ENCODE measurements around the gene OR5H6.

OR5H6 gene

GRCh38 chr3:98272126-98272525, 8.1 kb downstream of the OR5H6 start:
- H3K9me2 ChIP-seq (replicated peaks; ENCODE audit: insufficient read depth, low read length), result no peaks in the 10 kb centered on the region
- no peaks in the 10 kb centered on the region for H3K79me2 ChIP-seq (ENCODE audit: low read length)
- no peak for TF ChIP-seq EZH2 (optimal IDR thresholded peaks at IDR 0.05; ENCODE audit: low read depth, low read length)
- TF ChIP-seq CTCF (IDR thresholded peaks at IDR 0.05; ENCODE audit: low read length), result no peak
- TF ChIP-seq EZH2phosphoT487 (IDR thresholded peaks at IDR 0.05; ENCODE audit: low read length), result no peak

GRCh38 chr3:98274914-98275313, 10.9 kb downstream of the OR5H6 start:
- Histone ChIP-seq H2AFZ (ENCODE audit: low read length) (no peak overlapping the region), H3K9ac (ENCODE audit: low read length) (no peak overlapping the region), H3K27ac (ENCODE audit: low read length) (no peak overlapping the region), H3K9me3 (replicated peaks; ENCODE audit: insufficient read depth, low read length) (no peaks in the 10 kb centered on the region), H3K9me2 (replicated peaks; ENCODE audit: insufficient read depth, low read length) (no peaks in the 10 kb centered on the region), H3K79me2 (ENCODE audit: low read length) (no peaks in the 10 kb centered on the region), H3K36me3 (replicated peaks; ENCODE audit: insufficient read depth, low read length) (no peaks in the 10 kb centered on the region), H3K4me3 (ENCODE audit: low read length) (no peak overlapping the region), H3K4me1 (ENCODE audit: low read length) (no peaks in the 10 kb centered on the region), H3K27me3 (replicated peaks; ENCODE audit: insufficient read depth, low read length) (no peaks in the 10 kb centered on the region), H3K4me2 (ENCODE audit: low read depth, low read length) (no peak overlapping the region), H4K20me1 (ENCODE audit: insufficient read depth, low read length) (no peaks in the 10 kb centered on the region), H3F3A (ENCODE audit: insufficient read depth, low read length) (no peaks in the 10 kb centered on the region)
- no peak for DNase-seq
- TF ChIP-seq EZH2 (optimal IDR thresholded peaks at IDR 0.05; ENCODE audit: low read depth, low read length) (no peak), CTCF (IDR thresholded peaks at IDR 0.05; ENCODE audit: low read length) (no peak), EZH2phosphoT487 (IDR thresholded peaks at IDR 0.05; ENCODE audit: low read length) (no peak)

More at GRCh38 chr3:98272126-98272525, 8.1 kb downstream of the OR5H6 start:
- Histone ChIP-seq H3F3A (ENCODE audit: insufficient read depth, low read length) (no peaks in the 10 kb centered on the region), H3K4me1 (ENCODE audit: low read length) (no peaks in the 10 kb centered on the region), H3K4me3 (ENCODE audit: low read length) (no peak overlapping the region), H3K9ac (ENCODE audit: low read length) (no peak overlapping the region), H3K4me2 (ENCODE audit: low read depth, low read length) (no peak overlapping the region), H3K27ac (ENCODE audit: low read length) (no peak overlapping the region), H4K20me1 (ENCODE audit: insufficient read depth, low read length) (no peaks in the 10 kb centered on the region), H3K9me3 (replicated peaks; ENCODE audit: insufficient read depth, low read length) (no peaks in the 10 kb centered on the region), H2AFZ (ENCODE audit: low read length) (no peak overlapping the region), H3K36me3 (replicated peaks; ENCODE audit: insufficient read depth, low read length) (no peaks in the 10 kb centered on the region), H3K27me3 (replicated peaks; ENCODE audit: insufficient read depth, low read length) (no peaks in the 10 kb centered on the region)
- DNase-seq, result no peak

- Histone ChIP-seq H4K20me1 (ENCODE audit: insufficient read depth, low read length) (no peaks in the 10 kb centered on the region), H3K27ac (ENCODE audit: low read length) (no peak within 1 kb of the TSS), H3F3A (ENCODE audit: insufficient read depth, low read length) (no peaks in the 10 kb centered on the region), H3K79me2 (ENCODE audit: low read length) (no peaks in the 10 kb centered on the region), H3K36me3 (replicated peaks; ENCODE audit: insufficient read depth, low read length) (no peaks in the 10 kb centered on the region), H3K9me2 (replicated peaks; ENCODE audit: insufficient read depth, low read length) (no peaks in the 10 kb centered on the region), H3K4me3 (ENCODE audit: low read length) (no peak within 1 kb of the TSS), H3K9me3 (replicated peaks; ENCODE audit: insufficient read depth, low read length) (no peaks in the 10 kb centered on the region), H3K4me2 (ENCODE audit: low read depth, low read length) (no peak within 1 kb of the TSS), H3K9ac (ENCODE audit: low read length) (no peak within 1 kb of the TSS), H3K27me3 (replicated peaks; ENCODE audit: insufficient read depth, low read length) (no peaks in the 10 kb centered on the region), H2AFZ (ENCODE audit: low read length) (no peak within 1 kb of the TSS), H3K4me1 (ENCODE audit: low read length) (no peaks in the 10 kb centered on the region)
- TF ChIP-seq EZH2phosphoT487 (IDR thresholded peaks at IDR 0.05; ENCODE audit: low read length), result no peak
- DNase-seq, result no peak
Observed at GRCh38 chr3:98282205-98282604, 18.2 kb downstream of the OR5H6 start, which contains the start of gene OR5H2. Gene OR5H2, plus strand, starts transcription at chr3:98282505. Its CDS starts 398 bp downstream, at chr3:98282903.

- no peak overlapping the region for H3K4me2 ChIP-seq (ENCODE audit: low read depth, low read length)
- H3K4me1 ChIP-seq (ENCODE audit: low read length), result no peaks in the 10 kb centered on the region
- H3K4me3 ChIP-seq (ENCODE audit: low read length), result no peak overlapping the region
- DNase-seq, result no peak
- no peaks in the 10 kb centered on the region for H3K27me3 ChIP-seq (replicated peaks; ENCODE audit: insufficient read depth, low read length)
- H3K9me2 ChIP-seq (replicated peaks; ENCODE audit: insufficient read depth, low read length), result no peaks in the 10 kb centered on the region
- no peaks in the 10 kb centered on the region for H3K9me3 ChIP-seq (replicated peaks; ENCODE audit: insufficient read depth, low read length)
- H3K36me3 ChIP-seq (replicated peaks; ENCODE audit: insufficient read depth, low read length), result no peaks in the 10 kb centered on the region
- H3K9ac ChIP-seq (ENCODE audit: low read length), result no peak overlapping the region
- H4K20me1 ChIP-seq (ENCODE audit: insufficient read depth, low read length), result no peaks in the 10 kb centered on the region
- no peaks in the 10 kb centered on the region for H3K79me2 ChIP-seq (ENCODE audit: low read length)
- H3K27ac ChIP-seq (ENCODE audit: low read length), result no peak overlapping the region
- TF ChIP-seq EZH2 (optimal IDR thresholded peaks at IDR 0.05; ENCODE audit: low read depth, low read length) (no peak), CTCF (IDR thresholded peaks at IDR 0.05; ENCODE audit: low read length) (no peak), EZH2phosphoT487 (IDR thresholded peaks at IDR 0.05; ENCODE audit: low read length) (no peak)
- H2AFZ ChIP-seq (ENCODE audit: low read length), result 0 out of 2 replicates have a peak overlapping the region, but pooled peaks have one; percentile 0
- H3F3A ChIP-seq (ENCODE audit: insufficient read depth, low read length), result no peaks in the 10 kb centered on the region
Observed at GRCh38 chr3:98290916-98291315, 26.9 kb downstream of the OR5H6 start.
